ENCODE measurements around the gene CDON. TPM values are rescaled to one million over a fixed set of nuclear protein-coding genes. Genes with fewer than 3 reads are reported as not detected.

CDON gene
- total and polyA plus RNA-seq, 9 of the 15 experiments (the other 6 are each of a cell fraction or from before 2014, with no cell fraction given) = 0.08 to 0.64 (median 0.40) TPM

- Histone ChIP-seq H3K27ac (ENCODE audit: extremely low read depth, low read depth, low read length) (no peak overlapping the region), H3K4me3 (no peak overlapping the region), H3K9ac (ENCODE audit: insufficient read depth in 1 of 2, low read depth in 2 of 2, low read length in 2 of 2) (no peak overlapping the region), H3K4me2 (ENCODE audit: insufficient read depth, low read length) (no peak overlapping the region), H3K27me3 (ENCODE audit: control insufficient read depth in 2 of 2, insufficient read depth in 2 of 2, low read length in 2 of 2) (peaks cover 42 to 46% of the 10 kb centered on the region in 2 experiments), H4K20me1 (replicated peaks; ENCODE audit: control insufficient read depth, insufficient read depth, low read length) (peaks cover 2% of the 10 kb centered on the region; the same call in 1 of the 2 replicates), H3K9me3 (replicated peaks; ENCODE audit: control insufficient read depth, insufficient read depth, low read depth, low read length) (no peaks in the 10 kb centered on the region; the same call in 1 of the 2 replicates), H3K4me1 (replicated peaks in 1 of 2; ENCODE audit: control insufficient read depth in 2 of 2, insufficient read depth in 2 of 2, low read length in 2 of 2) (no peaks in the 10 kb centered on the region; a peak in 1 of 5 replicates), H3K9me1 (ENCODE audit: control insufficient read depth, insufficient read depth, low read length) (no peaks in the 10 kb centered on the region), H2AFZ (ENCODE audit: low read depth, low read length) (no peak overlapping the region), H3K36me3 (ENCODE audit: control insufficient read depth, insufficient read depth, low read length) (no peaks in the 10 kb centered on the region), H3K79me2 (ENCODE audit: control insufficient read depth, insufficient read depth, low read length) (no peaks in the 10 kb centered on the region)
- ChIA-PET POLR2A (interaction anchor here (0.7 kb wide), 1 partner anchor 965 kb away, joined by 3 read pairs; no protein-coding TSS in a partner anchor), CTCF (ENCODE audit: low intra/inter-chr PET ratio) (no interaction called here)
- in situ Hi-C loops (cut with MboI) = no loop called here
- no TSS peak for BruUV-seq (replicated peaks)
- 0% methylated on average over 6 of the region's 6 CpGs for WGBS (ENCODE audit: insufficient coverage, low coverage, missing lambda C conversion rate)
- TF ChIP-seq ELF2 (CRISPR knock-in tag; IDR thresholded peaks at IDR 0.05) (no peak), CREB3 (tag; conservative IDR thresholded peaks at IDR 0.05; ENCODE audit: low read depth) (no peak), NCOA2 (IDR thresholded peaks at IDR 0.05; ENCODE audit: partially characterized antibody in 2 of 2) (no peak)
- FAIRE-seq = no peak
- intact Hi-C loops (cut with micrococcal nuclease) = no loop called here
- DNase-seq (ENCODE audit: extremely low read depth in 1 of 4, low spot score in 3 of 4) = no peak
- no peak for ATAC-seq
These were observed 101.9 kb downstream of the CDON start for GRCh38 chr11:125960771-125961170.

- 3% methylated on average over 10 of the region's 10 CpGs for WGBS (ENCODE audit: insufficient coverage, low coverage, missing lambda C conversion rate)
- H2AFZ ChIP-seq (ENCODE audit: low read depth, low read length) = no peak overlapping the region
These were observed 102.7 kb downstream of the CDON start for GRCh38 chr11:125959931-125960330.

More at GRCh38 chr11:125959931-125960330, 102.7 kb downstream of the CDON start:
- H3K27ac ChIP-seq (ENCODE audit: extremely low read depth, low read depth, low read length) = no peak overlapping the region
- DNase-seq (ENCODE audit: extremely low read depth in 1 of 4, low spot score in 3 of 4) (no peak), FAIRE-seq (no peak), ATAC-seq (no peak)
- H3K9me1 ChIP-seq (ENCODE audit: control insufficient read depth, insufficient read depth, low read length) = no peaks in the 10 kb centered on the region
- peaks cover 3% of the 10 kb centered on the region; the same call in 1 of the 2 replicates for H4K20me1 ChIP-seq (replicated peaks; ENCODE audit: control insufficient read depth, insufficient read depth, low read length)
- CTCF ChIA-PET (ENCODE audit: low intra/inter-chr PET ratio) = no interaction called here
- H3K36me3 ChIP-seq (ENCODE audit: control insufficient read depth, insufficient read depth, low read length) = no peaks in the 10 kb centered on the region
- no peak overlapping the region for H3K9ac ChIP-seq (ENCODE audit: insufficient read depth in 1 of 2, low read depth in 2 of 2, low read length in 2 of 2)
- H3K79me2 ChIP-seq (ENCODE audit: control insufficient read depth, insufficient read depth, low read length) = no peaks in the 10 kb centered on the region
- no TSS peak for BruUV-seq (replicated peaks)
- intact Hi-C loops (cut with micrococcal nuclease) = no loop called here
- in situ Hi-C loops (cut with MboI) = no loop called here
- H3K4me1 ChIP-seq (replicated peaks in 1 of 2; ENCODE audit: control insufficient read depth in 2 of 2, insufficient read depth in 2 of 2, low read length in 2 of 2) = no peaks in the 10 kb centered on the region; a peak in 1 of 5 replicates
- H3K9me3 ChIP-seq (replicated peaks; ENCODE audit: control insufficient read depth, insufficient read depth, low read depth, low read length) = no peaks in the 10 kb centered on the region; the same call in 1 of the 2 replicates
- peaks cover 44 to 52% of the 10 kb centered on the region in 2 experiments for H3K27me3 ChIP-seq (ENCODE audit: control insufficient read depth in 2 of 2, insufficient read depth in 2 of 2, low read length in 2 of 2)
- TF ChIP-seq SRSF7 (optimal IDR thresholded peaks at IDR 0.05; ENCODE audit: low read depth, low read length) (no peak), SPI1 (IDR thresholded peaks at IDR 0.05; ENCODE audit: borderline replicate concordance, low read depth, low read length) (no peak), ZNF12 (CRISPR knock-in tag; IDR thresholded peaks at IDR 0.05) (no peak), CBX2 (IDR thresholded peaks at IDR 0.05; ENCODE audit: insufficient read depth, low read length, poor library complexity, severe bottlenecking) (no peak), FOXJ3 (CRISPR knock-in tag; IDR thresholded peaks at IDR 0.05) (no peak), POLR3G (IDR thresholded peaks at IDR 0.05; ENCODE audit: extremely low read depth, insufficient read length, insufficient replicate concordance) (no peak), E2F3 (CRISPR knock-in tag; IDR thresholded peaks at IDR 0.05) (no peak), MCM3 (IDR thresholded peaks at IDR 0.05) (no peak), PATZ1 (CRISPR knock-in tag; IDR thresholded peaks at IDR 0.05; ENCODE audit: borderline replicate concordance) (no peak), ZNF23 (CRISPR knock-in tag; IDR thresholded peaks at IDR 0.05) (no peak)
- H3K4me3 ChIP-seq = no peak overlapping the region
- H3K4me2 ChIP-seq (ENCODE audit: insufficient read depth, low read length) = no peak overlapping the region
- POLR2A ChIA-PET = interaction anchor here (0.6 kb wide), 1 partner anchor 58 kb away, joined by 3 read pairs; no protein-coding TSS in a partner anchor
